Caki2 (cell line): Measurements from ENCODE around the gene CNOT1. TPM values are rescaled to one million over a fixed set of nuclear protein-coding genes. Genes with fewer than 3 reads are reported as not detected.
"Not testable (repeated sequence)": the region's sequence is repeated elsewhere in the genome, so short reads cannot be mapped to it uniquely, and the experiment has no call there.

ENCODE experiments used
- DNase-seq: peaks from one replicate; pipeline ENCODE4 v3.0.0-alpha.2; 2015; ENCODE audit warnings: low read depth
- in situ Hi-C: cut with HindIII; loops from 2 replicates; pipeline ENCODE4 v1.10.0; 2016; ENCODE audit warnings: low sequenced_read_pairs, low pct_unique_long_range_greater_than_20kb, mixed read lengths
- total RNA-seq: library from RNA; depleted of rRNA; stranded (reverse); fragments of >200 nt; shearing (Covaris generic); gene quantifications from 2 replicates; pipeline ENCODE4 v1.2.3, GENCODE V29; 2014; ENCODE audit warnings: low replicate concordance

The CNOT1 gene
- total RNA-seq, 1 experiment from 2014 or later, result 60.7 TPM

DNA sequence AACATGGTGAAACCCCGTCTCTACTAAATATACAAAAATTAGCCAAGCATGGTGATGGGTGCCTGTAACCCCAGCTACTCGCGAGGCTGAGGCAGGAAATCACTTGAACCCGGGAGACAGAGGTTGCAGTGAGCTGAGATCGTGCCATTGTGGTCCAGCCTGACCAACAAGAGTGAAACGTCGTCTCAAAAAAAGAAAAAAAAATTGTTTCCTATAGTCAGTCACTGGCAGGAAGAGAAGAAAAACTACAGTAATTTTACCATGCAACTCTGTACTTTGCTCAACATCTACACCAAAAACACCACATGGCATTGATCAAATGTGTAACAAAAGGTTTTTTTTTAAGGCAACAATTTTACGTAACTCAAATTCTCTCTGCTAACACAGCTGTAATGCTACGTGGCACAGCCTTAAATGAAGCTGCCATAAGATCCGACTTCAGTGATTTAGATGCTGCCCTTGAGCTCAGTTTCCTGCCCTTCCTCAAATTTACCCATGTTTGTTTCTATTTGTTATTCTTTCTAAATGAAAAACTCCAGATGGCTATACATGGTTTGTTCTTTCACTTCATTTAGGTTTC lies 40.2 kb downstream of the CNOT1 start:
- in situ Hi-C loops, result no loop called here
- no peak for DNase-seq

DNA sequence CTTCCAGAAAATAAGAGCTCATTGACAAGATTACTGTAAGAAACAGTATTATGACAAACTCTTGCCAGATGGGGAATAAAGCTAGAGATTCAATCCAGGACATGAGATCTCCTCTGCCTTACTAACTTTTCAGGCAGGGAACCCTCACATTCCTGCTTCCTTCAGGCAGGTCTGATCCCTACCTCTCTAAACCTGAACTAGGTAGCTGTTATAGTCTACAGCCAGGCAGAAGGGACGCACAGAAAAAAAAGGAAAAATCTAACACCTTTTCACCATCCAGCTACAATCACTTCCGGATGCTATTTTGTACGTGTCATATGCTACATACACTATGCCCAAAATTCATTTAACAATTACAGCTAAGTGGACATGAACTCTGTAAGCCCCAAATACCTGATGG lies 41.2 kb downstream of the CNOT1 start:
- in situ Hi-C loops, result no loop called here
- DNase-seq, result no peak

DNA sequence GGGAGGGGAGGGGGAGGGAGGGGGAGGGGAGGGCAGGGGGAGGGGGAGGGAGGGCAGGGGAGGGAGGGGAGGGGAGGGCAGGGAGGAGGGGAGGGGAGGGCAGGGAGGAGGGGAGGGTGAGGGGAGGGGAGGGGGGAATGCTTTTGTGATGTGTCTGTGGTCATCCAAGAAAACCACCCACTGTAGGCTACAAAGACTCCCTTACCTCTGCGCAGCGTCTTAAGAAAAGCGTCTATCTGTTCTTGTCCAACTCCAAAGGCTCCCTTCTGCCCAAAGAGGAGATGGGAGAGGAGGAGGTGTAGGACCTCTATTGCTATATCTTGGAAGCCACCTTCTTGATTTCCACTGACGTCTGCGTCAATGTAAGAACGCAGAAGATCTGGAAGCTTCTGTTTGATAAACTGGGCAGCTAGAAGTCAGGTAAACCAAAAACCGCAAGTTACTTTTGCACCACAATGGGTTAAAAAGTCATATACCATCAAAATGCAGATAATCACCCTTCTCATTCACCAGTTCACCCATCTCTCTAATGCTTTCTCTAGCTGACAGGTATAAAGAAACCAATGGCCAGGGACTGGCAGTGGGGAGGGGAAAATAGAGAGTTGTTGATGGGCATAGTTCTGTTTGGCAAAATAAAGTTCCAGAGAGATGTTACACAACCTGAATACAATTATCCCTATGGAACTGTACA lies 43.1 kb downstream of the CNOT1 start:
- DNase-seq, result no peak
- in situ Hi-C loops, result no loop called here

DNA sequence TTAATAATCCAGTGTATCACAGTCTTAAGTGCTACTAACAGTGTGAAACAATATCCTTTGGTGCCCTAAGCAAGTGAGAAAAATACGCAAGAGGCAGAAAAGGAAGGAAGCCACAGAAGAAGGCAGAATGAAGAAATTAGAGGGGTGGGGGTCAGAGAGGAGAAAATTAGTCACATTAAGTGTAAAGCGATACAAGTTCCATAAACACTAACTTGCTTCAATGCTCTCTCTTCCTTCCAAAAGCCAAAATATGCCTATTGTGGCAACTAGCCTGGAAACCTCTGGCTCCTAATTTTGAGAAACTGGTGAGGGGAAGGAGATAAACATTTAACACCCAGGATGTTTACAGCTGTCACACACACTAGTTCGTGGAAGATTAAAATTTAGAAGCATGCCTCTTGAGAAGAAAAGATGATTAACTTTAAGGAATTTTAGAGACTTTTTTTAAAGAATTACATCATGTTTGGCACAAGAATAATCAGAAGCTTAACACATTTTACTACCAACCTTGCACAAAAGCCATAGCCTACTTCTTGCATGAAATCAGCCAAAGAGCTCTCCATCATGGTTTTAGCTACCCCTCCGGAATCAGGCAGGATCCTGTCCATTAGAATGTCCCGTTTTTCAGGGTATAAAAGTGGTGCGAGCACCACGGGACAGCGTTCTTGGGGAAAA lies 44.7 kb downstream of the CNOT1 start:
- no peak for DNase-seq
- in situ Hi-C loops, result no loop called here

DNA sequence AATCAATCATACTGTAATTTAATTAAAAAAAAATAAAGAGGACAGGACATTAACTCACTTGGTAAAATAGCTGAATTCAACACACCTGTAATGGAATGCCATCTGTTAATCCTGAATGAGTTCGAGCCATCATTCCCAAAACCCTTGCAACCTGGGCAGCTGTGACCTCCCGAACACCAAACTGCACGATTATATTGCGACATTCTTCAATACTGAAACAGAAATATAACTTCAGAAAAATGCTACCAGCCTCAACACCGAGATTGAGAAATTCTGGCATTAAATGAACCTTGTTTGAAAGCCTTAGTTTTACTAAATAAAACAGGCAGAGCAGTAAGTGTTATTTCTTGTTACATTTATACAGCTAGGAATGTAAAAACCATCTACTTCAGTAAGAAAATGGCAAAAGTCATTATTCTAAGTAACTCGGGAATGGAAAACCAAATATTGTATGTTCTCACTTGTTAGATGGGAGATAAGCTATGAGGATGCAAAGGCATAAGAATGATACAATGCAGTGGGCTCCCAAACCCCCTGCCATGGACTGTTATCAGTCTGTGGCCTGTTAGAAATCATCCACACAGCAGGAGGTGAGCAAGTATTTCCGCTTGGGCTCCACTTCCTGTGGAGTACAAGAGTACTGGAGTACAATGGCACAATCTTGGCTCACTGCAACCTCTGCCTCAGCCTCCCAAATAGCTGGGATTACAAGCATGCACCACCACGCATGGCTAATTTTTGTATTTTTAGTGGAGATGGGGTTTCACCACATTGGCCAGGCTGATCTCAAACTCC lies 46.5 kb downstream of the CNOT1 start:
- DNase-seq, result no peak
- in situ Hi-C loops, result no loop called here

DNA sequence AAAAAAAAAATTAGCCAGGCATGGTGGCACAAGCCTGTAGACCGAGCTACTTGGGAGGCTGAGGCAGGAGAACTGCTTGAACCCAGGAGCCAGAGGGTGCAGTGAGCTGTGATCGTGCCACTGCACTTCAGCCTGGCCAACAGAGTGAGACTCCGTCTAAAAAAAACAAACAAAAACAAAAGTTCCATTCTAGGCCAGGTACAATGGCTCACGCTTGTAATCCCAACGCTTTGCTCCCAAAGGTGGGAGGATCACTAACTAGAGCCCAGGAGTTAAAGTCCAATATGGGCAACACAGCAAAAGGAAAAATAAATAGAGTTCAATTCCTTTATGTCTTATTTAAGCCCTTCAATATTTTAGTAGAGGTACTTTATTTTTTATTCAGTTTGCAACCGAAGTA lies 47.5 kb downstream of the CNOT1 start:
- in situ Hi-C loops, result no loop called here
- DNase-seq, result no peak

DNA sequence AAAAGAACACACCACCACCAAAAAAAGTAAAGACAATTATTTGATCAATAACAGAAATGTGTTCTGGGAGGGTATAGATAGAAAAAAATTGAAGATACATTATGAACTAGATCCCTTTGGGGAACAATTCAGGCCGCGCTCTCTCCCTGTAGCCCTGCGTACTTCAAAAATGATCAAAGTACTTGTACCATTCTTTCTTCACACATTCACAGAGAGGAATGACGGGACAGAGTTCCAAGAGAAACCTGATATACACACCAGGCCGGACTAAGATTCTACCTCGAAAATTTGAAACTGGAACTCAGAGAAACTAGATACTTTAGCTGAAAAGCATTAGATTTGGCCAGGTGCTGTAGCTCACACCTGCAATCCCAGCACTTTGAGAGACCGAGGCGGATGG lies 50.0 kb downstream of the CNOT1 start:
- DNase-seq, result no peak
- in situ Hi-C loops, result no loop called here

DNA sequence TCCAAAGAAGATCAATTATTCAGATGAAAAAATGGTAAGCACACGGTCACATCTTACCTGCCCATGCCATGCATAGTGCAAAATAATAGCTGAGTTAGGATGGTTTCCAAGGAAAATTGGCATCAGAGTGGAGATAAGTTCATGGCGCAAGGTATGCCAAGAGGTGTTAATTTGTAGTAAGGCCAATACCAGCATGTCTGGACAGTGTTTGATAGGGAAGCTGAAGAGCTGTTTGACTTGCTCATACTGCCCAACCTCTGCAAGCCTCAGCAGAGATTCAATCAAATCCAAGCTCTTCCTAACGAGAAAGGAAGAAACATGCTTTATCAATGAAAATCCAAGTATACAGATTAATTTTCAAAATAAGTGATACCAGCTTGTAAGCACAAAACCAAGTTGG lies 51.0 kb downstream of the CNOT1 start:
- DNase-seq, result no peak
- in situ Hi-C loops, result no loop called here

DNA sequence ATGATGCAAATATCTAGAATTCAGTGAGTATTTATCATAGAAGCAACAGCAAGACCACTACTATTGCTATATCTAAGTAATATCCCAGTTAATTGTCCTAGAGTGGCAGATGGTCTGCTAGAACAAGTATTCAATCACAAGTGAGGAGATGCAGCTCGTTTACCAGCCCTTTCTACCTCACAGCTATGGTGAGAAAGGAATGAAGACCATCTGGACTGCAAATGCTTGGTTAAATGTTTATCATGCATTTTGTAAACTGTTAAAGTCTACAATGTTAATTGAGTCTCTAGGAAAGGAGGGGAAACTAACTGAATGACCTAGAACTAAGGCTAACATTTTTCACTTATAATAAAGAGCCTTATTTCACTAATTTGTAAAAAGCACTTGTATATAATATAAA lies 52.5 kb downstream of the CNOT1 start:
- in situ Hi-C loops, result no loop called here
- no peak for DNase-seq

DNA sequence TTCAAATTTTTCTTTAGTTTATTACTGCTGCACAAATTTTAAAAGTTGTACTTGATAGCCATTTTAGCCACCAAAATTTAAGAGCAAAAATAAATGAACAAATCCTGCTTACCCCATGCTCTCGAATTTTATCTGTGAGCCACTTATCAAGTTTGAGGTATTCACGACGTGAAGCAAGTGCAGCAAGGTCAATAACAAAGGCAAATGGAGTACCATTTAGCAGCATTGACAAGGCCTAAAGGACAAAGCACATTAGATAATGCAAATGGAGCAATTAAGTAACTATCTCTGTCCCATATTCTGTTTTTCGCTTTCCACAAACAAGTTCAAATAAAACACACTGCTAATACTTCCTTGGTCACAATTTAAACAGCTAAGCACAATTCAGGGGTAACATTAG lies 54.7 kb downstream of the CNOT1 start:
- in situ Hi-C loops, result no loop called here
- DNase-seq, result no peak

DNA sequence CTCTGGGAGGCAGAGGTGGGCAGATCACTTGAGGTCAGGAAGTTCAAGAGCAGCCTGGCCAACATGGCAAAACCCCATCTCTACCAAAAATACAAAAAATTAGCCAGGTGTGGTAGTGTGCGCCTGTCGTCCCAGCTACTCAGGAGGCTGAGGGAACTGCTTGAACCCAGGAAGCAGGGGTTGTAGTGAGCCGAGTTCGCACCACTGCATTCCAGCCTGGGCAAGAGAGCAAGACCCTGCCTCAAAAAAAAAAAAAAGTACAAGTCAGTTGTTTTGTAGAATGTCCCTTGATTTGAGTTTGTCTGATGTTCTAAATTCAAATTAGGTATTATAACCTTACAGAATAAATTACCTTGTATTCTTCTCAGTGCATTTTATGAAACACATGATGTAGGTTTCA lies 63.9 kb downstream of the CNOT1 start:
- DNase-seq, in situ Hi-C loops: not testable (repeated sequence)

DNA sequence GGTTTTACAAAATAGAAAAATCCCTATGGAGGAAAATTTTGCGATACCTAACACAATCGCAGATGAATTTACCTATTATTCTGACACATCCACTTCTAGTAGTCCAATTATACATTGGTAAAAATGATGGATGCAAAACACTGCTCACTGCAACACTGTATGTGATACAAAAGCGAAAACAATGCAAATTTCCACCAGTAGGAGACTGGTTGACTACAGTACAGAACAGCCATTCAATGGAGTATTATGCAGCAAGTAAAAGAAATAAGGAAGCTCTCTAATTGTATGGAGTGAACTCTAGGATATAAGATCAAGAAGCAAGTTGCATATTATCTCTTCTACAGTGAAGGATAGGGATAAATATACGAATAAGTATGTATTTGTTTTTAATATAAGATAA lies 65.9 kb downstream of the CNOT1 start:
- in situ Hi-C loops, result no loop called here
- no peak for DNase-seq

DNA sequence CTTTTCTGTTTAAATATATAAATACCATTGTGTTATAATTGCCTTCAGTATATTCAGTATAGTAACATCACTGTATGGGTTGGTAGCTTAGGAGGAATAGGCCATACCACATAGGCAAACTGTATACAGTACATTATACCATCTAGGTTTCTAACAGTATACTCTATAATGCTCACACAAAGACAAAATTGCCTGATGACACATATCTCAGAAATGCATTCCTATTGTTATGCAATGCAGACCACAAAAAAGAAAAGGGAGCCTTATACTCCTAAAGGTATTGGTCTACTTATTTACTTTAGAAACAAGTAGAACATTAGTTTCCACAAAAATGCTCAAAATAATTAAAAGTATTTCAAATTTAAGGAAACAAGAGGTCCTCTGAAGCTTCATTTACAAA lies 66.4 kb downstream of the CNOT1 start:
- in situ Hi-C loops, result no loop called here
- no peak for DNase-seq

DNA sequence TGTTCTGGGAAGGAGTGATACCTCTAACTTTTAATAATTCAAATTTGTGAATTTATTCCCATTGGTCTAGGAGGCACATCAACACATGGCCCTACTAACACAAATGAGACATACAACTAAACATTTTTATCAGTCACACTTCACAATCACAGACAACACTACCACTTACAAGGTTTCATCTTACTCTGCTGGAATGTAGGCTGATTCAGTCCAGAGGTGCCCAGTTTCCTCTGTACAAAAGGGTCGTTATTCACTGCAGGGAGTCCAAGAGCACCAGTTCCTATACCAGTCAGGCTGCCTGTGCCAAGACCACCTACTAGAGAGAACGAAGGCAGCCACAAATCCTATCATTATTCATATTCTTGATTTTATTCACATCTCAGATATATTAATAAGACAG lies 72.9 kb downstream of the CNOT1 start:
- in situ Hi-C loops, result no loop called here
- DNase-seq, result no peak

DNA sequence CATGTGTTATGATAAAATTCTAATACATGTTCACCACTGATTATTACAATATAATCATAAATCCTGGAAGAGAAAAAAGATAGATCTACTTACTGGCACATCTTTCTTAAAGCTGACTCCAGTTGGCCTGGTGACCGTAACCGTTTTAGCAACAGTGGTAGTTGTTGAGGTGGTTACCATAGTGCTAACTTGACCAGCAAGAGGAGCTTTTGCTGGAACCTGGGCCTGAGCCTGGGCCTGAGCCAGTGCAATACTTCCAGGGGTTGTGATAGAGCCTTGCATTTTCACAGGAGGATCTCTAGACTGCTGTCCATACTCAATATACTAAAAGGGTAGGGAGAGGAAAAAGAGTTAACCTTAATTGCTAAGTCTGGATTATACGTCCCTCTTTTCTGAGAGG lies 78.1 kb downstream of the CNOT1 start:
- no peak for DNase-seq
- in situ Hi-C loops, result no loop called here

DNA sequence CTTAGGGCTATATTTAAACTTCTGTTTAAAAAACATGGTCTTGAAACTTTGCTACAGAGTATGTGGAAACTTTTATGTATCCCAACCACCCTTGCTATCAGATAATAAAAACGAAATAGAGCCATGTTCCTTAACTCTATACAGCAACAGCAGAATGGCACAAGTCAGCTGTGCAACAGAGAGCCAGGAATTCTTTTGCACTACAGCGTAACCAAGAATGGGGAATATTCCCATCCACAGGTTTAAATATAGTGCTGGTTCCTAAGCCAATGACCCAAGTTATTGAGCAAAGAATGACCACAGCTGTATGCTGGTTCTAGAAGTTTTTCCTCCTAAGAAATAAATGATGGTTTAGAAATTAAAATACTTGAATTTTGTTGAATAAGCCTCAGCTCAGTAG lies 81.2 kb downstream of the CNOT1 start:
- in situ Hi-C loops, result no loop called here
- DNase-seq, result no peak

DNA sequence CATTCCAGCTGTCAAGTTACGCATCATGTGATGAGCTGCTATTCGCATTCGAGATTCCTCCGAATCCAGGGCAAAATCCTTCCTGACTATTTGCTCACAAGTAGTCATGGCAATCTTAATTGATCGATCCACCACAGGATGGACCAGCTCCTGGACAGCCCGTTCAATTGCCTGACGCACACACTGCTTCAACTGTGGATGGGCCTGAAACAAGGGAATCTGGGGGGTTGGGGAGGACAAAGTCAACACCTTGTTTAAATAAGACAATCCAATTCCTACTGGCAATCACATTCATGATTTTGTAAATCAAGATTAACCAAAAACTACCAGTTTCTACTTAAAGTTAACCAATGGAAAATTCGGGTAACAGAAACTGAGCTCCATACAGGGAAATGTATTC lies 85.9 kb downstream of the CNOT1 start:
- in situ Hi-C loops, result no loop called here
- no peak for DNase-seq

DNA sequence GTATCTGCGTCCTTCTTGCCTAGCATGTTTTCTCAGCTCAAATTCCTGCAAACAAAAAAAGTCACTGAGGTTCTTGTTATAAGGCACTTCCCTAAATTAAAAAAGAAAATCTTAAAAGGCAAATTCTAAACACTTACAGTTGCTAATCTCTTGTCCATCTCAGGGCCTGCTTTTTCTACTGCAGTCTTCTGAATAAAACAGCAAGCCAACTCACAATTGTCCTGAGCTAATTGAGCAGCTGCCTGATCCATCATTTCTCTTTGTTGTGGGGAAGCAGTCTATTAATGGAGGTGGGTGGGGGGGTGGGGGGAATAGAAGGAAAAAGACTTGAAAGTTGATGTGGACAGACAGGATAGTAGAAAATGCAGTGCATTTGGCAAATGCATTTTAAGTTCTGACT lies 87.3 kb downstream of the CNOT1 start:
- no peak for DNase-seq
- in situ Hi-C loops, result no loop called here

DNA sequence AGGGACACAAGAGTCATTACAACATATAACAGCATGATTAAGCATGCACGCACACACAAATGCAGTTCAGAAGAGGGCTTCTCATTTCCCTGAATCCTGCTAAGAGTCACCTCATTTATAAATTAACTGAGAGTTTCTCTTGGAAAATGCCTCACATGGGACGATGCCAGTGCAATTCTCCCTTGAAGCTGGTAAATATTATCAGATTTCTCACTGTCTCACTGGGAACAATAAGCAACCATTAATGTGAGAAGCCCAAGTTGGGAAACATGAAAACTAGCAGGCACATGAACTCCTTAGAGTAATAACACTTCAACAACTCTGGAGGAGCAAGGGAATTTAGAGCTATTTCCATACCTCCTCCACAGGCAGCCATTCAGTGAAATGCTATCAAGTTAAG lies 87.9 kb downstream of the CNOT1 start:
- no peak for DNase-seq
- in situ Hi-C loops, result no loop called here
